HepG2 (cell line): ENCODE data around the gene ZNF213. TPM values are rescaled to one million over a fixed set of nuclear protein-coding genes. Genes with fewer than 3 reads are reported as not detected.

Source experiments
- ARID5B ChIP-seq: IDR thresholded peaks from 2 replicates; pipeline ENCODE4 v1.4.0; 2020; ENCODE audit warnings: mild to moderate bottlenecking, missing genetic modification reagents
- FUBP1 ChIP-seq: sonication (generic); formaldehyde crosslinking; IDR thresholded peaks from 2 replicates; pipeline ENCODE4 v1.5.1; 2020; ENCODE audit warnings: missing genetic modification reagents, mild to moderate bottlenecking, borderline replicate concordance
- HDAC1 ChIP-seq: sonication (generic); formaldehyde crosslinking; IDR thresholded peaks from 2 replicates; pipeline ENCODE4 v1.5.1; 2020; ENCODE audit warnings: mild to moderate bottlenecking, missing genetic modification reagents
- HMG20B ChIP-seq: conservative IDR thresholded peaks from 2 replicates; pipeline ENCODE4 v1.6.1; 2016; ENCODE audit warnings: missing genetic modification reagents, missing compliant biosample characterization
- HMGXB4 ChIP-seq, 2 experiments: sonication (generic) in 1 of 2; formaldehyde crosslinking in 1 of 2; IDR thresholded peaks; 2 replicates each; pipeline versions ENCODE4 v1.4.0 to v1.6.1; 2018 to 2020; ENCODE audit warnings: missing genetic modification reagents in 2 of 2, borderline replicate concordance in 1 of 2, low read depth in 1 of 2, mild to moderate bottlenecking in 1 of 2, missing biosample characterization in 1 of 2
- HNF4G ChIP-seq, 2 experiments: sonication (generic) in 1 of 2; formaldehyde crosslinking in 1 of 2; IDR thresholded peaks; 2 replicates each; pipeline versions ENCODE4 v1.4.0 to v1.6.1; 2011 to 2020; ENCODE audit warnings: borderline replicate concordance in 2 of 2, low read depth in 2 of 2, mild to moderate bottlenecking in 2 of 2, low read length in 1 of 2, missing genetic modification reagents in 1 of 2, moderate library complexity in 1 of 2
- MAF1 ChIP-seq: sonication (generic); formaldehyde crosslinking; IDR thresholded peaks from 2 replicates; pipeline ENCODE4 v1.5.0; 2020; ENCODE audit warnings: missing genetic modification reagents, borderline replicate concordance
- NAIF1 ChIP-seq: sonication (generic); formaldehyde crosslinking; IDR thresholded peaks from 2 replicates; pipeline ENCODE4 v1.5.0; 2020; ENCODE audit warnings: mild to moderate bottlenecking, missing genetic modification reagents, borderline replicate concordance
- RAD21 ChIP-seq: fragments of 450-650 bp; formaldehyde crosslinking; IDR thresholded peaks from 2 replicates; pipeline ENCODE4 v1.5.0; 2020; ENCODE audit warnings: mild to moderate bottlenecking
- SETDB1 ChIP-seq: sonication (generic); formaldehyde crosslinking; IDR thresholded peaks from 2 replicates; pipeline ENCODE4 v1.5.1; 2020; ENCODE audit warnings: missing genetic modification reagents, mild to moderate bottlenecking, borderline replicate concordance
- STAG1 ChIP-seq: sonication (generic); formaldehyde crosslinking; IDR thresholded peaks from 2 replicates; pipeline ENCODE4 v1.4.0; 2020; ENCODE audit warnings: missing genetic modification reagents
- TBX3 ChIP-seq: fragments of 450-650 bp; IDR thresholded peaks from 2 replicates; pipeline ENCODE4 v1.6.1; 2017; ENCODE audit warnings: antibody characterized with exemption, mild to moderate bottlenecking, inconsistent platforms, borderline replicate concordance
- THYN1 ChIP-seq: sonication (generic); formaldehyde crosslinking; IDR thresholded peaks from 2 replicates; pipeline ENCODE4 v1.8.1; 2023; ENCODE audit warnings: low read depth, mild to moderate bottlenecking, moderate library complexity, missing genetic modification reagents, borderline replicate concordance
- U2AF2 ChIP-seq: fragments of 200-400 bp; formaldehyde crosslinking; IDR thresholded peaks from 2 replicates; pipeline ENCODE4 v1.6.1; 2017; ENCODE audit warnings: low read depth, mild to moderate bottlenecking, low read length
- ZFYVE20 ChIP-seq: sonication (generic); formaldehyde crosslinking; IDR thresholded peaks from 2 replicates; pipeline ENCODE4 v1.8.0; 2023; ENCODE audit warnings: low read depth, mild to moderate bottlenecking, moderate library complexity, missing genetic modification reagents, borderline replicate concordance
- ZNF317 ChIP-seq: sonication (generic); formaldehyde crosslinking; IDR thresholded peaks from 2 replicates; pipeline ENCODE4 v1.5.0; 2020; ENCODE audit warnings: mild to moderate bottlenecking, missing genetic modification reagents
- ZNF563 ChIP-seq: sonication (generic); formaldehyde crosslinking; IDR thresholded peaks from 2 replicates; pipeline ENCODE4 v1.8.0; 2022; ENCODE audit warnings: mild to moderate bottlenecking, moderate library complexity, missing genetic modification reagents
- ZNF615 ChIP-seq: sonication (generic); formaldehyde crosslinking; IDR thresholded peaks from 2 replicates; pipeline ENCODE4 v1.5.0; 2020; ENCODE audit warnings: mild to moderate bottlenecking, missing genetic modification reagents, borderline replicate concordance
- ZNF768 ChIP-seq: sonication (generic); formaldehyde crosslinking; IDR thresholded peaks from 2 replicates; pipeline ENCODE4 v1.4.0; 2020; ENCODE audit warnings: missing genetic modification reagents
- polyA plus RNA-seq, 8 experiments: library from polyadenylated mRNA; depleted of rRNA in 3 of 8; stranded (reverse) in 7 of 8; unstranded in 1 of 8; fragments of >200 nt; fragmentation: Illumina TruSeq in 4 of 8; extraction: Trizol in 4 of 8; gene quantifications; 2 replicates each; pipeline versions ENCODE4 v1.2.1 to v1.2.3, GENCODE V29; 2011 to 2016; ENCODE audit warnings: low read depth in 4 of 8, missing spikeins in 1 of 8, mixed read lengths in 1 of 8; ENCODE audit not compliant: insufficient read depth in 1 of 8
- total RNA-seq, 5 experiments: library from RNA; depleted of rRNA; stranded (reverse); fragments of >200 nt; fragmentation: Illumina TruSeq; extraction: Trizol; gene quantifications; 2 replicates each; pipeline ENCODE4 v1.2.3, GENCODE V29; 2016; ENCODE audit warnings: low read depth in 1 of 5

Gene ZNF213
- total and polyA plus RNA-seq, 2 of the 13 experiments (the other 11 are each of a cell fraction or from before 2014, with no cell fraction given): 0.59 to 0.97 TPM

GRCh38 chr16:3150346-3151218 lies 15.8 kb downstream of the ZNF213 start (continued):
- TF ChIP-seq U2AF2 (no peak), ARID5B (CRISPR knock-in tag) (peak; percentile 70), NAIF1 (CRISPR knock-in tag) (no peak; the same call in 1 of the 2 replicates), THYN1 (CRISPR knock-in tag) (no peak), ZFYVE20 (no peak), ZNF317 (CRISPR knock-in tag) (no peak), MAF1 (peak; percentile 100), RAD21 (CRISPR knock-in tag) (peak; percentile 42; the same call in 1 of the 2 replicates), HDAC1 (peak; percentile 74), HMGXB4 (CRISPR knock-in tag; IDR thresholded peaks at IDR 0.05; ENCODE audit: borderline replicate concordance in 1 of 2, low read depth in 1 of 2) (peak; percentile 99 to 100), STAG1 (0 out of 2 replicates have a peak, but pooled peaks have one; percentile 10), SETDB1 (CRISPR knock-in tag) (no peak), HMG20B (CRISPR knock-in tag) (no peak), ZNF563 (CRISPR knock-in tag) (0 out of 2 replicates have a peak, but pooled peaks have one; percentile 25), HNF4G (IDR thresholded peaks at IDR 0.05; ENCODE audit: borderline replicate concordance, low read depth, low read length) (no peak; the same call in 1 of the 2 replicates), HNF4G (CRISPR knock-in tag; IDR thresholded peaks at IDR 0.05; ENCODE audit: borderline replicate concordance, low read depth) (no peak), ZNF615 (0 out of 2 replicates have a peak, but pooled peaks have one; percentile 8), TBX3 (no peak), FUBP1 (CRISPR knock-in tag) (no peak), ZNF768 (no peak)
